OCI-LY3 (cell line): ENCODE results near the gene MORN5.

Experiments
- EZH2phosphoT487 ChIP-seq: fragments of 200-600 bp; shearing (Covaris generic); IDR thresholded peaks from 2 replicates; pipeline ENCODE4 v1.6.1; 2018; ENCODE audit warnings: antibody characterized with exemption, mixed run types, low read depth
- TF ChIP-seq, protein P1 (sequence below): fragments of 200-600, 300-600 bp; sonication (generic); IDR thresholded peaks from 2 replicates; pipeline ENCODE4 v1.5.1; 2014; ENCODE audit warnings: antibody characterized with exemption, low read length, low read depth

DNA sequence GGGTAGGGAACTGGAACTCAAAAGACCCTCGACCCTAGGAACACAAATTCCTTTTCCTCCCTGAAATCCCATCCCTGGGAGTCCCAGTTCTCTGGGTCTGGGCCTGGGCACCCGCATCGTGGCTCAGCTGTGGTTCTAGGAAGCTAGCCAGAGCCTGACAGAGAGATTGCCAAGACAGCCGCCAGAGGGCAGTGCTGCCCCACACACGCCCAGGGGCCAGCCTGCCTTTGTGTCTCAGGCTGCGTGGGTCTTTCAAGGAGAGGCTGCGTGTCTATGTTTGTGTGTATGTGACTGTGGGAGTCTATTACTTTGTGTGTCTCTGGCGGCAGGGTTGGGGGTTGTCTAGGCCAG, 34.6 kb upstream of the MORN5 start:
- TF ChIP-seq, protein P1, sequence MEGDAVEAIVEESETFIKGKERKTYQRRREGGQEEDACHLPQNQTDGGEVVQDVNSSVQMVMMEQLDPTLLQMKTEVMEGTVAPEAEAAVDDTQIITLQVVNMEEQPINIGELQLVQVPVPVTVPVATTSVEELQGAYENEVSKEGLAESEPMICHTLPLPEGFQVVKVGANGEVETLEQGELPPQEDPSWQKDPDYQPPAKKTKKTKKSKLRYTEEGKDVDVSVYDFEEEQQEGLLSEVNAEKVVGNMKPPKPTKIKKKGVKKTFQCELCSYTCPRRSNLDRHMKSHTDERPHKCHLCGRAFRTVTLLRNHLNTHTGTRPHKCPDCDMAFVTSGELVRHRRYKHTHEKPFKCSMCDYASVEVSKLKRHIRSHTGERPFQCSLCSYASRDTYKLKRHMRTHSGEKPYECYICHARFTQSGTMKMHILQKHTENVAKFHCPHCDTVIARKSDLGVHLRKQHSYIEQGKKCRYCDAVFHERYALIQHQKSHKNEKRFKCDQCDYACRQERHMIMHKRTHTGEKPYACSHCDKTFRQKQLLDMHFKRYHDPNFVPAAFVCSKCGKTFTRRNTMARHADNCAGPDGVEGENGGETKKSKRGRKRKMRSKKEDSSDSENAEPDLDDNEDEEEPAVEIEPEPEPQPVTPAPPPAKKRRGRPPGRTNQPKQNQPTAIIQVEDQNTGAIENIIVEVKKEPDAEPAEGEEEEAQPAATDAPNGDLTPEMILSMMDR, result peak; percentile 88
- TF ChIP-seq EZH2phosphoT487, result no peak
